Calu3 (cell line): ENCODE measurements around the gene PTPN21. TPM values are rescaled to one million over a fixed set of nuclear protein-coding genes. Genes with fewer than 3 reads are reported as not detected.

Experiments
- BruUV-seq: library from RNA; stranded (reverse); fragments of 400-500 nt; replicated peaks from 2 replicates; lab custom pipeline; 2021; lab: Mats Ljungman, UMichigan
- CTCF ChIA-PET: fragments of 300-600 bp; sonication (Branson Sonifier 250); formaldehyde crosslinking; loops from one replicate; lab custom pipeline; 2022; ENCODE audit warnings: antibody characterized with exemption; lab: Charles Lee
- DNase-seq: peaks from one replicate; pipeline ENCODE4 v3.0.0; 2022
- H3K27ac Mint-ChIP-seq: one replicate; pipeline ENCODE4 v1.8.0; 2022; ENCODE audit warnings: mixed read lengths; ENCODE audit not compliant: unreplicated experiment
- H3K27me3 Mint-ChIP-seq: one replicate; pipeline ENCODE4 v1.8.0; 2022; ENCODE audit warnings: mixed read lengths; ENCODE audit not compliant: unreplicated experiment
- H3K36me3 Mint-ChIP-seq: one replicate; pipeline ENCODE4 v1.8.0; 2022; ENCODE audit warnings: mild to moderate bottlenecking, moderate library complexity, mixed read lengths; ENCODE audit not compliant: insufficient read depth, unreplicated experiment
- H3K4me1 Mint-ChIP-seq: one replicate; pipeline ENCODE4 v1.8.0; 2022; ENCODE audit warnings: mild to moderate bottlenecking, low read depth, mixed read lengths; ENCODE audit not compliant: unreplicated experiment
- H3K4me3 Mint-ChIP-seq: one replicate; pipeline ENCODE4 v1.8.0; 2022; ENCODE audit warnings: mild to moderate bottlenecking, low read depth, moderate library complexity, mixed read lengths; ENCODE audit not compliant: unreplicated experiment
- H3K9me3 Mint-ChIP-seq: one replicate; pipeline ENCODE4 v1.8.0; 2022; ENCODE audit warnings: low read depth, mixed read lengths; ENCODE audit not compliant: unreplicated experiment
- intact Hi-C: fragments of 100-400 bp; cut with micrococcal nuclease; formaldehyde crosslinking; loops from one replicate; pipeline ENCODE4 v1.10.0; 2022; ENCODE audit not compliant: unreplicated experiment
- total RNA-seq: library from RNA; stranded (reverse); gene quantifications from 2 replicates; pipeline ENCODE4 v1.2.3, GENCODE V29; 2022
- TF ChIP-seq, protein P1 (sequence below): fragments of 200-600 bp; IDR thresholded peaks from one replicate; pipeline ENCODE4 v1.8.0; 2022; ENCODE audit warnings: antibody characterized with exemption; ENCODE audit not compliant: unreplicated experiment

Gene PTPN21
- total RNA-seq, 1 experiment from 2014 or later: 10.0 TPM

DNA sequence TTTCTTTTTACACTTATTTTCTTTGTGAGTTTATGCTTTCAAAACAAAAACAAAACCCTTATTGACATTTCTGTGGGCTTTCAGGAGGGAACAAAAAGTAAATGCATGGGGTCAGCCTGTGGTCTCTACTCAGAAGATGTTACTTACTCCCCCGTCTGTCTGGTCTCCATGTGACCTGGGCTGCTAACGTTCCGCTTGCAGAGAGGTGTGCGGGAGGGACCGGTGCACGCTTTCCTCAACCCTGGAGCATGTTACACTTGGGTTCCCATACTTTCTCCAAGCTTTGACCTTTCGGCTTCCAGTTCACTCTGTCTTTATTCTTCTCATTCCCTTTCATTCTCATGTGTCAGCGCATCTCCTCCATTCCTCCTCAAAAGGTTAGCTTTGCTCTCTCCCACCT, 44.5 kb upstream of the PTPN21 start:
- no TSS peak for BruUV-seq
- peaks cover 8% of the 10 kb centered on the region for H3K4me1 Mint-ChIP-seq
- DNase-seq: no peak
- CTCF ChIA-PET: no interaction called here
- no peaks in the 10 kb centered on the region for H3K9me3 Mint-ChIP-seq
- intact Hi-C loops: no loop called here
- TF ChIP-seq, protein P1, sequence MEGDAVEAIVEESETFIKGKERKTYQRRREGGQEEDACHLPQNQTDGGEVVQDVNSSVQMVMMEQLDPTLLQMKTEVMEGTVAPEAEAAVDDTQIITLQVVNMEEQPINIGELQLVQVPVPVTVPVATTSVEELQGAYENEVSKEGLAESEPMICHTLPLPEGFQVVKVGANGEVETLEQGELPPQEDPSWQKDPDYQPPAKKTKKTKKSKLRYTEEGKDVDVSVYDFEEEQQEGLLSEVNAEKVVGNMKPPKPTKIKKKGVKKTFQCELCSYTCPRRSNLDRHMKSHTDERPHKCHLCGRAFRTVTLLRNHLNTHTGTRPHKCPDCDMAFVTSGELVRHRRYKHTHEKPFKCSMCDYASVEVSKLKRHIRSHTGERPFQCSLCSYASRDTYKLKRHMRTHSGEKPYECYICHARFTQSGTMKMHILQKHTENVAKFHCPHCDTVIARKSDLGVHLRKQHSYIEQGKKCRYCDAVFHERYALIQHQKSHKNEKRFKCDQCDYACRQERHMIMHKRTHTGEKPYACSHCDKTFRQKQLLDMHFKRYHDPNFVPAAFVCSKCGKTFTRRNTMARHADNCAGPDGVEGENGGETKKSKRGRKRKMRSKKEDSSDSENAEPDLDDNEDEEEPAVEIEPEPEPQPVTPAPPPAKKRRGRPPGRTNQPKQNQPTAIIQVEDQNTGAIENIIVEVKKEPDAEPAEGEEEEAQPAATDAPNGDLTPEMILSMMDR: no peak
- H3K4me3 Mint-ChIP-seq: no peak overlapping the region
- no peaks in the 10 kb centered on the region for H3K27me3 Mint-ChIP-seq
- H3K27ac Mint-ChIP-seq: no peak overlapping the region
- peaks cover 53% of the 10 kb centered on the region for H3K36me3 Mint-ChIP-seq

DNA sequence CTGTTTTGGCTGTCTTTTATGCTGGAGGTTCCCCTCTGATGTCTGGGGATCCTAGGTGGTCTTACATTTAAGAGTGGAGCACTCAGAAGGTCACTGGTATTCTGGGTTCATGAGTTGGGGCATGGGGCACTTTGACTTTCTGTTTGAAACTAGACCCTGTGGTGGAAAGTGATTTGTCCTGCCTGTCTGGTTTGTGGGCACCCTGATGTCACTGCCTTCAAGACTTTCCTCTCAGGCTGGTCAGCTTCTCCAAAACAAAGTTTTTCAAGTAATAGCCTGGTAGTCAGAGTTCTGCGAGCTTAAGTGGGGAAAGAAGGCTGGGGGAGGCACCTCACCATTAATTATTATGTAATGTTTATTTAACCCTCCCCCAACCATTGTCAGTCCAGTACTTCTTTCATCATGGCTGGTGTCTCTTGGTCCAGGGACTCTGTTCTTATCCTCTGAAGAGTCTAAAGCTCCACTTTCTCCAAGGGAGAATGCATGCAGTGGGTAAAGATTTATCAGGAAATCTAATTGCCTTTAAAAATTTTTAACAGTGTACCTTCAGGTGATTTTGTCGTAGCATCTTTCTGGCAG, 43.4 kb upstream of the PTPN21 start:
- CTCF ChIA-PET: no interaction called here
- Mint-ChIP-seq H3K27ac (no peak overlapping the region), H3K4me3 (no peak overlapping the region), H3K36me3 (peaks cover 44% of the 10 kb centered on the region), H3K9me3 (no peaks in the 10 kb centered on the region), H3K27me3 (no peaks in the 10 kb centered on the region), H3K4me1 (peaks cover 8% of the 10 kb centered on the region)
- intact Hi-C loops: no loop called here
- no TSS peak for BruUV-seq
- TF ChIP-seq, protein P1: no peak
- DNase-seq: no peak

DNA sequence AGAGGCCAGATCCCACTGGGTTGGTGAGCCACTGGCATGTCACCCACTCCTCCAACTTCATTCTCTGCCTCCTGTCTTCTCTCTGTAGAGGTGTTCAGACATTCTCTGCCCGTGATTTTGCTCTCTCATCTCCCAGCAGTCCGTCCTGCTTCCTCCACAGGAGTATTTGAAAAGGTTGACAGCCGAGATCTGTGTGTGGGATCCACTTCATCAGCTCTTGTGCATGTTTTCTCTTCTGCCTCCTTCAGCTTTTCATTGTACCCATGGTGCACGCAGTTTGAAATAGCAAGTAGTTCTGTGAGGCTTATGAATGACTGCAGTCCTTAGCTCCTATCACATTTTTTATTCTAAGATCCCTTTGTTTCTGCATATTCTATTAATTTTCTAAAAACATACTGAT, 42.8 kb upstream of the PTPN21 start:
- Mint-ChIP-seq H3K27me3 (no peaks in the 10 kb centered on the region), H3K36me3 (peaks cover 46% of the 10 kb centered on the region)

DNA sequence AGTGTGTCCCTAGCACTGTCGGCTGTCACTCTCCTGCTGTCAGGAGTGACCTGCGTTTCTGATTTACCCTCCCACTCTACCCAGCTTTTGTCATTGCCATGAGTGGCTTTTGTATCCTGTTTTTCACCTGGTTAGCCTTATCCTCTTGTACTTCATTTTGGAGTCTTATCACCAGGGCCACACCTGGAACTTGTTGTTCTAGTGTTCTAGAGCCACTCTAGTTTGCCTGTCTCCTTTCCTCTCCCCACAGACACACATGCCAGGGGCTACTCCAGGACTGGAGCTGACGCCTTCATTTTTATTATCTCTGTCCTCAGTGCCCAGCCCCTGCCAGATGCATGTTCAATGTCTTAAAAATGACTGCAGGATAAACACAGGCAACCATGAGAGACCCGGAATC, 42.2 kb upstream of the PTPN21 start:
- no peak overlapping the region for H3K27ac Mint-ChIP-seq
- DNase-seq: no peak
- no TSS peak for BruUV-seq
- no peaks in the 10 kb centered on the region for H3K9me3 Mint-ChIP-seq
- TF ChIP-seq, protein P1: no peak
- H3K36me3 Mint-ChIP-seq: peaks cover 43% of the 10 kb centered on the region
- no peak overlapping the region for H3K4me3 Mint-ChIP-seq
- CTCF ChIA-PET: no interaction called here
- peaks cover 8% of the 10 kb centered on the region for H3K4me1 Mint-ChIP-seq
- H3K27me3 Mint-ChIP-seq: no peaks in the 10 kb centered on the region
- intact Hi-C loops: no loop called here

More for the DNA sequence above, 42.8 kb upstream of the PTPN21 start:
- peaks cover 8% of the 10 kb centered on the region for H3K4me1 Mint-ChIP-seq
- H3K9me3 Mint-ChIP-seq: no peaks in the 10 kb centered on the region
- BruUV-seq: no TSS peak
- intact Hi-C loops: no loop called here
- CTCF ChIA-PET: no interaction called here
- TF ChIP-seq, protein P1: no peak
- DNase-seq: no peak
- no peak overlapping the region for H3K27ac Mint-ChIP-seq
- H3K4me3 Mint-ChIP-seq: no peak overlapping the region
